Stimulated activated CD4-positive, alpha-beta T cell treated with anti-CD3 and anti-CD28 coated beads, Interleukin-1b, Interleukin-23, amount 100 ng/mL, for 4 hours (primary cell): ENCODE results near the gene GRB2.
"Not testable (repeated sequence)": the region's sequence is repeated elsewhere in the genome, so short reads cannot be mapped to it uniquely, and the experiment has no call there.

Source experiments
- DNase-seq, 2 donors: peaks; one replicate each; pipeline ENCODE4 v3.0.0-alpha.2; 2020; ENCODE audit warnings: low read depth in 2 of 2

The GRB2 gene

GRCh38 chr17:75387771-75388170 is 17.7 kb downstream of the GRB2 start:
- DNase-seq: no peak

- DNase-seq: no peak
Measured at GRCh38 chr17:75386430-75386829, 19.0 kb downstream of the GRB2 start.

- DNase-seq: no peak
Measured at GRCh38 chr17:75384751-75385150, 20.7 kb downstream of the GRB2 start.

- no peak for DNase-seq
Measured at GRCh38 chr17:75383842-75384195, 21.7 kb downstream of the GRB2 start.

- DNase-seq: no peak
Measured at GRCh38 chr17:75380750-75381149, 24.7 kb downstream of the GRB2 start.

GRCh38 chr17:75380315-75380714 is 25.2 kb downstream of the GRB2 start:
- DNase-seq: no peak

- DNase-seq: not testable (repeated sequence)
Measured at GRCh38 chr17:75379426-75379825, 26.1 kb downstream of the GRB2 start.

GRCh38 chr17:75373280-75373679 is 32.2 kb downstream of the GRB2 start:
- DNase-seq: no peak

GRCh38 chr17:75371981-75372380 is 33.5 kb downstream of the GRB2 start:
- no peak for DNase-seq

- no peak for DNase-seq
Measured at GRCh38 chr17:75371339-75371738, 34.1 kb downstream of the GRB2 start.

- no peak for DNase-seq
Measured at GRCh38 chr17:75370286-75370915, 35.1 kb downstream of the GRB2 start.

- not testable (repeated sequence) for DNase-seq
Measured at GRCh38 chr17:75367838-75368789, 37.4 kb downstream of the GRB2 start.

- DNase-seq: no peak
Measured at GRCh38 chr17:75367312-75367711, 38.2 kb downstream of the GRB2 start.

- no peak for DNase-seq
Measured at GRCh38 chr17:75366432-75366831, 39.0 kb downstream of the GRB2 start.

- DNase-seq: no peak
Measured at GRCh38 chr17:75365931-75366275, 39.6 kb downstream of the GRB2 start.

- DNase-seq: no peak
Measured at GRCh38 chr17:75365009-75365930, 40.2 kb downstream of the GRB2 start.

GRCh38 chr17:75364078-75364477 is 41.4 kb downstream of the GRB2 start:
- no peak for DNase-seq

- DNase-seq: no peak
Measured at GRCh38 chr17:75361996-75362395, 43.5 kb downstream of the GRB2 start.

GRCh38 chr17:75361344-75361743 is 44.1 kb downstream of the GRB2 start:
- no peak for DNase-seq

- DNase-seq: no peak
Measured at GRCh38 chr17:75356260-75356937, 49.1 kb downstream of the GRB2 start.

GRCh38 chr17:75353176-75353575 is 52.3 kb downstream of the GRB2 start:
- DNase-seq: no peak
